Mucosa of descending colon (tissue), 3 donors: Measurements from ENCODE around the gene HDAC4. TPM values are rescaled to one million over a fixed set of nuclear protein-coding genes. Genes with fewer than 3 reads are reported as not detected.
A peak's percentile ranks its signal among the peaks of the same experiment; 100 is the strongest.

Source experiments
- ATAC-seq: fragments of 200-7000 bp; cut with Tn5 transposase; one replicate; pipeline ENCODE4 v1.9.1; 2020; ENCODE audit warnings: mild to moderate bottlenecking, moderate library complexity
- DNase-seq, 3 donors: peaks; one replicate each; pipeline ENCODE4 v3.0.0-alpha.2; 2020
- H3K36me3 ChIP-seq: fragments of 200-600 bp; one replicate; pipeline ENCODE4 v1.8.0; 2021; ENCODE audit warnings: low read depth, mild to moderate bottlenecking
- H3K4me1 ChIP-seq: fragments of 200-600 bp; one replicate; pipeline ENCODE4 v1.8.0; 2021; ENCODE audit warnings: low read depth, mild to moderate bottlenecking
- H3K4me3 ChIP-seq: fragments of 200-600 bp; one replicate; pipeline ENCODE4 v1.8.0; 2021; ENCODE audit warnings: mild to moderate bottlenecking
- H3K9me3 ChIP-seq: fragments of 200-600 bp; one replicate; pipeline ENCODE4 v1.8.0; 2021; ENCODE audit warnings: mild to moderate bottlenecking
- CTCF ChIP-seq: fragments of 200-600 bp; IDR thresholded peaks from one replicate; pipeline ENCODE4 v1.8.0; 2022; ENCODE audit warnings: antibody characterized with exemption, mild to moderate bottlenecking
- intact Hi-C, 2 donors: fragments of 100-400 bp; cut with DNase I in 1 of 2; cut with micrococcal nuclease in 1 of 2; formaldehyde crosslinking; loops; one replicate each; pipeline versions ENCODE4 v1.11.0 to v1.11.1; 2022; cut with DNase I, micrococcal nuclease
- total RNA-seq, 3 donors: library from RNA; stranded (reverse); fragmentation: NEBNext Ultra II Directional in 2 of 3; extraction: Animal tissue kit (Norgen Biotek cat#: 25700) in 2 of 3; gene quantifications; one replicate each; pipeline versions ENCODE4 v1.2.1 to v1.2.4, GENCODE V29; 2021 to 2023
- donor health status: DM: no; HTN: no; CAD: no; lungs with moderate emphysema.
- donor health status: DM: no; HTN: no; CAD: no.
- donor health status: DM: no; HTN: yes; CAD: no.

Gene HDAC4
- total RNA-seq, 3 donors from 2014 or later: 41.4 to 147 (median 44.0) TPM

- DNase-seq (peak in 2 of 3 donors; percentile 37 to 53), ATAC-seq (no peak)
- H3K36me3 ChIP-seq: no peaks in the 10 kb centered on the region
- TF ChIP-seq CTCF: no peak
- H3K4me1 ChIP-seq: peaks cover 4% of the 10 kb centered on the region
- no peak overlapping the region for H3K4me3 ChIP-seq
- H3K9me3 ChIP-seq: no peaks in the 10 kb centered on the region
- intact Hi-C loops: no loop called here
Observed at GRCh38 chr2:239158641-239159475, 242.0 kb downstream of the HDAC4 start.

GRCh38 chr2:239157771-239158170 is 243.0 kb downstream of the HDAC4 start:
- no peak for TF ChIP-seq CTCF
- ATAC-seq (peak; percentile 94), DNase-seq (peak; percentile 88 to 92 (median 90))
- intact Hi-C loops: no loop called here
- Histone ChIP-seq H3K4me1 (peaks cover 4% of the 10 kb centered on the region), H3K36me3 (no peaks in the 10 kb centered on the region), H3K4me3 (no peak overlapping the region), H3K9me3 (no peaks in the 10 kb centered on the region)

GRCh38 chr2:239157269-239157668 is 243.6 kb downstream of the HDAC4 start:
- no peaks in the 10 kb centered on the region for H3K9me3 ChIP-seq
- DNase-seq (peak; percentile 28 to 55 (median 53)), ATAC-seq (peak; percentile 80)
- peaks cover 4% of the 10 kb centered on the region for H3K4me1 ChIP-seq
- TF ChIP-seq CTCF: no peak
- intact Hi-C loops: no loop called here
- H3K36me3 ChIP-seq: no peaks in the 10 kb centered on the region
- no peak overlapping the region for H3K4me3 ChIP-seq

- TF ChIP-seq CTCF: no peak
- Histone ChIP-seq H3K4me1 (peaks cover 4% of the 10 kb centered on the region), H3K36me3 (no peaks in the 10 kb centered on the region), H3K4me3 (no peak overlapping the region), H3K9me3 (no peaks in the 10 kb centered on the region)
- intact Hi-C loops: no loop called here
- DNase-seq (peak in 2 of 3 donors; percentile 26 to 38), ATAC-seq (no peak)
Observed at GRCh38 chr2:239156516-239157265, 244.1 kb downstream of the HDAC4 start.

GRCh38 chr2:239155806-239156480 is 244.9 kb downstream of the HDAC4 start:
- no peaks in the 10 kb centered on the region for H3K9me3 ChIP-seq
- H3K4me3 ChIP-seq: no peak overlapping the region
- no peaks in the 10 kb centered on the region for H3K36me3 ChIP-seq
- intact Hi-C loops: no loop called here
- ATAC-seq (no peak), DNase-seq (peak in 2 of 3 donors; percentile 10 to 25)
- TF ChIP-seq CTCF: no peak
- H3K4me1 ChIP-seq: peaks cover 4% of the 10 kb centered on the region
